K562 (cell line): ENCODE measurements around the gene TAF5L. TPM values are rescaled to one million over a fixed set of nuclear protein-coding genes. Genes with fewer than 3 reads are reported as not detected.

ENCODE experiments used
- ATAC-seq: fragments of 200-7000 bp; cut with Tn5 transposase; 3 replicates; pipeline ENCODE4 v1.9.1; 2020; ENCODE audit warnings: moderate library complexity
- BruUV-seq: library from RNA; stranded (reverse); fragments of 400-500 nt; replicated peaks from 2 replicates; lab custom pipeline; 2021; lab: Mats Ljungman, UMichigan
- CTCF ChIA-PET: fragments of 300-600 bp; formaldehyde crosslinking; extraction: SDS; loops from one replicate; lab custom pipeline; 2021; ENCODE audit warnings: low intra/inter-chr PET ratio; lab: Yijun Ruan, JAX
- POLR2A ChIA-PET: fragments of 300-600, 350-650 bp; sonication (Branson Sonifier 250); formaldehyde crosslinking; extraction: SDS; loops from one replicate; lab custom pipeline; 2021; ENCODE audit warnings: antibody characterized with exemption, inconsistent platforms; lab: Yijun Ruan, JAX
- DNase-seq, 4 experiments: peaks; one replicate each; pipeline versions ENCODE4 v3.0.0 to v3.0.0-alpha.2; 2011 to 2018; ENCODE audit warnings: low spot score in 3 of 4, mixed read lengths in 3 of 4; ENCODE audit errors: extremely low read depth in 1 of 4
- FAIRE-seq: peaks from 2 replicates; lab custom pipeline; 2011; peaks lifted over from hg19 to GRCh38; lab: Jason Lieb, UNC
- H2AFZ ChIP-seq: 2 replicates; pipeline ENCODE4 v1.6.0; 2011; ENCODE audit warnings: low read depth, low read length, control low read depth, inconsistent platforms
- H3K27ac ChIP-seq: fragments of 200-600 bp; 3 replicates; pipeline ENCODE4 v1.8.0; 2011; ENCODE audit warnings: low read depth, mild to moderate bottlenecking, control low read depth, inconsistent platforms, low read length, moderate library complexity, mixed read lengths; ENCODE audit errors: extremely low read depth
- H3K27me3 ChIP-seq, 2 experiments: fragments of 300-600 bp in 1 of 2; 2 replicates in 1 of 2; 3 replicates in 1 of 2; pipeline versions ENCODE4 v1.6.0 to v1.8.0; 2011; ENCODE audit warnings: inconsistent platforms in 2 of 2, low read length in 2 of 2, mild to moderate bottlenecking in 1 of 2, mixed read lengths in 1 of 2, moderate library complexity in 1 of 2; ENCODE audit not compliant: control insufficient read depth in 2 of 2, insufficient read depth in 2 of 2
- H3K36me3 ChIP-seq: fragments of 300-600 bp; 3 replicates; pipeline ENCODE4 v1.8.0; 2011; ENCODE audit warnings: mild to moderate bottlenecking, low read length, inconsistent platforms; ENCODE audit not compliant: control insufficient read depth, insufficient read depth
- H3K4me1 ChIP-seq, 2 experiments: fragments of 200-600 bp in 1 of 2; replicated peaks in 1 of 2; 2 replicates in 1 of 2; 3 replicates in 1 of 2; pipeline versions ENCODE4 v1.5.1 to v1.8.0; 2011; ENCODE audit warnings: inconsistent platforms in 2 of 2, low read length in 2 of 2, mild to moderate bottlenecking in 1 of 2, mixed read lengths in 1 of 2, moderate library complexity in 1 of 2; ENCODE audit not compliant: control insufficient read depth in 2 of 2, insufficient read depth in 2 of 2
- H3K4me2 ChIP-seq: 2 replicates; pipeline ENCODE4 v1.6.1; 2011; ENCODE audit warnings: low read length, control low read depth, inconsistent platforms, mixed read lengths; ENCODE audit not compliant: insufficient read depth
- H3K4me3 ChIP-seq: fragments of 200-600 bp; sonication (generic), shearing (Covaris generic); 2 replicates; pipeline ENCODE4 v1.5.1; 2016; ENCODE audit warnings: control low read depth, inconsistent platforms
- H3K79me2 ChIP-seq: fragments of 200-600 bp; 3 replicates; pipeline ENCODE4 v1.8.0; 2011; ENCODE audit warnings: low read length, inconsistent platforms; ENCODE audit not compliant: control insufficient read depth, insufficient read depth
- H3K9ac ChIP-seq, 2 experiments: 2 replicates each; pipeline versions ENCODE4 v1.6.0 to v1.6.1; 2011; ENCODE audit warnings: low read depth in 2 of 2, low read length in 2 of 2, control low read depth in 1 of 2, inconsistent platforms in 1 of 2, mild to moderate bottlenecking in 1 of 2, mixed read lengths in 1 of 2; ENCODE audit not compliant: insufficient read depth in 1 of 2
- H3K9me1 ChIP-seq: one replicate; pipeline ENCODE4 v1.6.0; 2011; ENCODE audit warnings: inconsistent platforms, mild to moderate bottlenecking, low read length, moderate library complexity; ENCODE audit not compliant: control insufficient read depth, insufficient read depth
- H3K9me3 ChIP-seq: replicated peaks from 2 replicates; pipeline ENCODE4 v1.5.1; 2011; ENCODE audit warnings: low read depth, low read length, inconsistent platforms; ENCODE audit not compliant: control insufficient read depth, insufficient read depth
- H4K20me1 ChIP-seq: replicated peaks from 2 replicates; pipeline ENCODE4 v1.6.1; 2011; ENCODE audit warnings: low read length, inconsistent platforms, mixed read lengths; ENCODE audit not compliant: control insufficient read depth, insufficient read depth
- ATF7 ChIP-seq: fragments of 450-650 bp; IDR thresholded peaks from 2 replicates; pipeline ENCODE4 v1.7.1; 2014; ENCODE audit warnings: mild to moderate bottlenecking, moderate library complexity
- CEBPB ChIP-seq: fragments of 450-650 bp; IDR thresholded peaks from 2 replicates; pipeline ENCODE4 v1.6.1; 2016; ENCODE audit warnings: missing genetic modification characterization, missing compliant biosample characterization
- CHD1 ChIP-seq: fragments of 200-600 bp; sonication (generic); IDR thresholded peaks from one replicate; pipeline ENCODE4 v1.6.1; 2012; ENCODE audit warnings: mild to moderate bottlenecking, moderate library complexity, low read length, inconsistent platforms
- CHD2 ChIP-seq: IDR thresholded peaks from 2 replicates; pipeline ENCODE4 v1.6.1; 2011; ENCODE audit warnings: low read depth, low read length
- CXXC5 ChIP-seq: fragments of 250-450 bp; sonication (Bioruptor Pico); IDR thresholded peaks from 2 replicates; pipeline ENCODE4 v1.8.0; 2022; ENCODE audit warnings: inconsistent platforms, mild to moderate bottlenecking, moderate library complexity
- ETV1 ChIP-seq: fragments of 450-650 bp; conservative IDR thresholded peaks from 2 replicates; pipeline ENCODE4 v1.6.1; 2016; ENCODE audit warnings: missing genetic modification characterization, control low read depth, low read depth, missing compliant biosample characterization
- GABPB1 ChIP-seq: sonication (generic); formaldehyde crosslinking; IDR thresholded peaks from 2 replicates; pipeline ENCODE4 v1.8.0; 2022; ENCODE audit warnings: mild to moderate bottlenecking, missing genetic modification reagents
- HDAC8 ChIP-seq: fragments of 450-650 bp; IDR thresholded peaks from 2 replicates; pipeline ENCODE4 v1.6.1; 2016; ENCODE audit warnings: mild to moderate bottlenecking, missing genetic modification characterization, moderate library complexity, missing compliant biosample characterization
- KLF13 ChIP-seq: fragments of 450-650 bp; IDR thresholded peaks from 2 replicates; pipeline ENCODE4 v1.6.1; 2016; ENCODE audit warnings: missing genetic modification characterization, low read depth, mild to moderate bottlenecking, missing compliant biosample characterization, moderate library complexity, borderline replicate concordance
- NBN ChIP-seq: fragments of 450-650 bp; IDR thresholded peaks from 2 replicates; pipeline ENCODE4 v1.6.1; 2016; ENCODE audit warnings: low read depth, mild to moderate bottlenecking
- PHB ChIP-seq: fragments of 250-450 bp; sonication (Bioruptor Pico); IDR thresholded peaks from 2 replicates; pipeline ENCODE4 v1.5.0; 2021
- PHF20 ChIP-seq: fragments of 450-650 bp; IDR thresholded peaks from 2 replicates; pipeline ENCODE4 v1.6.1; 2018; ENCODE audit not compliant: partially characterized antibody
- POLR2G ChIP-seq: fragments of 200-400 bp; formaldehyde crosslinking; IDR thresholded peaks from 2 replicates; pipeline ENCODE4 v1.6.1; 2017; ENCODE audit warnings: low read depth, mild to moderate bottlenecking, antibody characterized with exemption, low read length, moderate library complexity
- ZBTB1 ChIP-seq: sonication (generic); formaldehyde crosslinking; IDR thresholded peaks from 2 replicates; pipeline ENCODE4 v1.8.1; 2023; ENCODE audit warnings: missing genetic modification reagents, low read depth, mild to moderate bottlenecking, borderline replicate concordance
- ZFP91 ChIP-seq: sonication (generic); formaldehyde crosslinking; IDR thresholded peaks from 2 replicates; pipeline ENCODE4 v1.8.0; 2022; ENCODE audit warnings: mild to moderate bottlenecking, missing genetic modification reagents
- WGBS: fragments of 100-300 bp; shearing (Covaris generic); methylation state at CpG from one replicate; pipeline ENCODE4 v1.1.6; 2016; ENCODE audit warnings: low coverage, mixed read lengths; ENCODE audit not compliant: insufficient coverage; ENCODE audit errors: missing lambda C conversion rate; 5-methylcytosine and 5-hydroxymethylcytosine counted together
- in situ Hi-C: fragments of 300-500 bp; cut with MboI; formaldehyde crosslinking; loops from 4 replicates; pipeline ENCODE4 v1.15.0; 2018; ENCODE audit warnings: inconsistent platforms, mixed read lengths
- intact Hi-C: fragments of 100-400 bp; cut with micrococcal nuclease; formaldehyde crosslinking; loops from 2 replicates; pipeline ENCODE4 v1.14.2; 2022
- polyA plus RNA-seq, 8 experiments: library from polyadenylated mRNA; depleted of rRNA in 4 of 8; stranded (reverse) in 5 of 8; unstranded in 3 of 8; fragments of >200 nt; fragmentation: Nextera tagmentation in 2 of 8; fragmentation: Illumina TruSeq in 1 of 8; extraction: Ambion mirVana in 2 of 8; extraction: Trizol in 1 of 8; gene quantifications; 2 replicates each; pipeline versions ENCODE4 v1.2.1 to v1.2.3, GENCODE V29; 2011 to 2014; ENCODE audit warnings: inconsistent platforms in 1 of 8, missing spikeins in 1 of 8
- total RNA-seq, 7 experiments: library from RNA; depleted of rRNA in 6 of 7; stranded (reverse); fragments of >200 nt in 6 of 7; fragmentation: Illumina TruSeq in 2 of 7; extraction: Trizol in 2 of 7; gene quantifications; 2 replicates each; pipeline versions ENCODE4 v1.2.1 to v1.2.3, GENCODE V29; 2011 to 2021; ENCODE audit warnings: low replicate concordance in 1 of 7
- TF ChIP-seq, protein P1 (sequence below): sonication (generic); formaldehyde crosslinking; IDR thresholded peaks from 2 replicates; pipeline ENCODE4 v1.8.1; 2023; ENCODE audit warnings: mild to moderate bottlenecking, missing genetic modification reagents, moderate library complexity
- TF ChIP-seq, protein P2 (sequence below): fragments of 250-450 bp; sonication (Bioruptor Pico); IDR thresholded peaks from 2 replicates; pipeline ENCODE4 v1.4.0; 2020; ENCODE audit warnings: borderline replicate concordance

Gene TAF5L
- total and polyA plus RNA-seq, 9 of the 15 experiments (the other 6 are each of a cell fraction or from before 2014, with no cell fraction given): 2.2 to 34.2 (median 23.3) TPM

DNA sequence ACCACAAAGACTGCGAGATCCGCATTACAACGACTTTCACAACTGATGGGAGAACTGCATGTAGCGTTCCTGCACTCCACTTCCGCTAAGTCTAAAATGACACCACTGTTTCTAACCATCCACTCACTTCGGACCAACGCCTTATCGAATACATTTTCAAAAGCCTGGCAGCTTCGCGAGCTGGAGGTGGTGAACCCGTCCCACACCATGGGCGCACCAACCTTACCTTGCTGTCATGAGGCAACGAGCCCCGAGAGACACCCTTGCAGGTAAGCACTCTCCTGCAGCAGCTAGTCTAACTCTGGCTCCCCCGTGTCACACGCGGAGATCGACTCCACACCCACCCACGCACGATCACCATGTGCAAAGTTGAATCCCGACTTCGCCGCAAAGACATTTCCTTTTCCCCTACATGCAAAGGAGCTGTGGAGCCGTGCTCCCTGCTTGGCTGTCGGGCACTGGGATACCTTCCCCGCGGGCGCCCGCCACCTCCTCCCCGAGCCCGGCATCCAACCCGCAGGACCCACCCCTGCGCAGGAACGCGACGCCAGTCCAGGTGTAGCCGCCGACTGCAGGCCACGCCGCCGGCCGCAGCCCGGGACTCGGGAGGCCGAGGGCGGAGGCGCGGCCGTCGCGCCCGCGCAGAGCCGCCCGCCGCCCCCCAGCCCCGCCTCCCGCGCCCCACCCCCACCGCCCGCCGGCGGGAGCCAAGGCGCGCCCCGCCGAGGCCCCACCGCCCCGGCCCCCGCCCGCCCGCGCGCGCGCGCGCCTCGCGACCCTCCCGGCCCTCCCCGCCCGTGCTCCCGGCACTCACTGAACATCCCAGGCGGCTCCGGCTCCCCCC, 629 bp downstream of the TAF5L start:
- Histone ChIP-seq H4K20me1 (peaks cover 19% of the 10 kb centered on the region), H3K4me1 (peaks cover 15 to 23% of the 10 kb centered on the region in 2 experiments; a peak in 4 of 5 replicates), H3K4me3 (peak overlapping the region; percentile 79), H3K9me1 (no peaks in the 10 kb centered on the region), H3K4me2 (peak overlapping the region; percentile 99), H3K27me3 (no peaks in the 10 kb centered on the region), H2AFZ (peak overlapping the region; percentile 83), H3K27ac (peak overlapping the region; percentile 73), H3K79me2 (peaks cover 91% of the 10 kb centered on the region), H3K9ac (peak overlapping the region; percentile 62 to 97), H3K9me3 (no peaks in the 10 kb centered on the region), H3K36me3 (peaks cover 22% of the 10 kb centered on the region)
- intact Hi-C loops (no loop called here), in situ Hi-C loops (no loop called here)
- ChIA-PET CTCF (interaction anchor here (1.1 kb wide), 1 partner anchor 67 kb away, joined by 3 read pairs; no protein-coding TSS in a partner anchor), POLR2A (interaction anchor here (0.8 to 2.2 kb wide), 5 partner anchors 10 to 66 kb away, joined by 3 to 9 read pairs (median 4); partner anchors contain the start of gene ABCB10)
- ATAC-seq (peak; percentile 67), FAIRE-seq (peak; percentile 81), DNase-seq (peak; percentile 78 to 95 (median 94))
- 1% methylated on average over 54 of the region's 86 CpGs for WGBS
- TSS peak; percentile 44 for BruUV-seq
- peak; percentile 52; the same call in 1 of the 2 replicates for TF ChIP-seq KLF13 (tag)
- 0 out of 2 replicates have a peak, but pooled peaks have one; percentile 36 for TF ChIP-seq CXXC5 (CRISPR knock-in tag)
- peak; percentile 5; the same call in 1 of the 2 replicates for TF ChIP-seq POLR2G
- TF ChIP-seq CHD1: peak; percentile 84
- no peak; the same call in 1 of the 2 replicates for TF ChIP-seq ZBTB1 (CRISPR knock-in tag)
- peak; percentile 26; the same call in 1 of the 2 replicates for TF ChIP-seq GABPB1 (CRISPR knock-in tag)
- no peak for TF ChIP-seq PHF20
- TF ChIP-seq, protein P1, sequence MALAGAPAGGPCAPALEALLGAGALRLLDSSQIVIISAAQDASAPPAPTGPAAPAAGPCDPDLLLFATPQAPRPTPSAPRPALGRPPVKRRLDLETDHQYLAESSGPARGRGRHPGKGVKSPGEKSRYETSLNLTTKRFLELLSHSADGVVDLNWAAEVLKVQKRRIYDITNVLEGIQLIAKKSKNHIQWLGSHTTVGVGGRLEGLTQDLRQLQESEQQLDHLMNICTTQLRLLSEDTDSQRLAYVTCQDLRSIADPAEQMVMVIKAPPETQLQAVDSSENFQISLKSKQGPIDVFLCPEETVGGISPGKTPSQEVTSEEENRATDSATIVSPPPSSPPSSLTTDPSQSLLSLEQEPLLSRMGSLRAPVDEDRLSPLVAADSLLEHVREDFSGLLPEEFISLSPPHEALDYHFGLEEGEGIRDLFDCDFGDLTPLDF (CRISPR knock-in tag): no peak
- 0 out of 2 replicates have a peak, but pooled peaks have one; percentile 62 for TF ChIP-seq ZFP91 (CRISPR knock-in tag)
- 0 out of 2 replicates have a peak, but pooled peaks have one; percentile 22 for TF ChIP-seq PHB (CRISPR knock-in tag)
- peak; percentile 26; the same call in 1 of the 2 replicates for TF ChIP-seq ATF7
- peak; percentile 43 for TF ChIP-seq CEBPB
- no peak for TF ChIP-seq HDAC8 (tag)
- TF ChIP-seq, protein P2, sequence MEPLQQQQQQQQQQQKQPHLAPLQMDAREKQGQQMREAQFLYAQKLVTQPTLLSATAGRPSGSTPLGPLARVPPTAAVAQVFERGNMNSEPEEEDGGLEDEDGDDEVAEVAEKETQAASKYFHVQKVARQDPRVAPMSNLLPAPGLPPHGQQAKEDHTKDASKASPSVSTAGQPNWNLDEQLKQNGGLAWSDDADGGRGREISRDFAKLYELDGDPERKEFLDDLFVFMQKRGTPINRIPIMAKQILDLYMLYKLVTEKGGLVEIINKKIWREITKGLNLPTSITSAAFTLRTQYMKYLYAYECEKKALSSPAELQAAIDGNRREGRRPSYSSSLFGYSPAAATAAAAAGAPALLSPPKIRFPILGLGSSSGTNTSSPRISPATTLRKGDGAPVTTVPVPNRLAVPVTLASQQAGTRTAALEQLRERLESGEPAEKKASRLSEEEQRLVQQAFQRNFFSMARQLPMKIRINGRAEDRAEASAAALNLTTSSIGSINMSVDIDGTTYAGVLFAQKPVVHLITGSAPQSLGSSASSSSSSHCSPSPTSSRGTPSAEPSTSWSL (CRISPR knock-in tag): no peak
- no peak for TF ChIP-seq NBN
- 0 out of 2 replicates have a peak, but pooled peaks have one; percentile 44 for TF ChIP-seq ETV1
- TF ChIP-seq CHD2: no peak
